D721Med (cell line): Measurements from ENCODE around the gene SERPINB5.

Source experiments
- DNase-seq: peaks from one replicate; pipeline ENCODE4 v3.0.0; 2011; ENCODE audit warnings: low spot score; ENCODE audit not compliant: insufficient read length
- FAIRE-seq: peaks from 2 replicates; lab custom pipeline; 2011; peaks lifted over from hg19 to GRCh38; lab: Jason Lieb, UNC
- TF ChIP-seq, protein P1 (sequence below): IDR thresholded peaks from 2 replicates; pipeline ENCODE4 v1.5.1; 2012; ENCODE audit warnings: mild to moderate bottlenecking, control low read depth; ENCODE audit not compliant: insufficient read depth; ENCODE audit errors: missing control alignments

Gene SERPINB5

DNA sequence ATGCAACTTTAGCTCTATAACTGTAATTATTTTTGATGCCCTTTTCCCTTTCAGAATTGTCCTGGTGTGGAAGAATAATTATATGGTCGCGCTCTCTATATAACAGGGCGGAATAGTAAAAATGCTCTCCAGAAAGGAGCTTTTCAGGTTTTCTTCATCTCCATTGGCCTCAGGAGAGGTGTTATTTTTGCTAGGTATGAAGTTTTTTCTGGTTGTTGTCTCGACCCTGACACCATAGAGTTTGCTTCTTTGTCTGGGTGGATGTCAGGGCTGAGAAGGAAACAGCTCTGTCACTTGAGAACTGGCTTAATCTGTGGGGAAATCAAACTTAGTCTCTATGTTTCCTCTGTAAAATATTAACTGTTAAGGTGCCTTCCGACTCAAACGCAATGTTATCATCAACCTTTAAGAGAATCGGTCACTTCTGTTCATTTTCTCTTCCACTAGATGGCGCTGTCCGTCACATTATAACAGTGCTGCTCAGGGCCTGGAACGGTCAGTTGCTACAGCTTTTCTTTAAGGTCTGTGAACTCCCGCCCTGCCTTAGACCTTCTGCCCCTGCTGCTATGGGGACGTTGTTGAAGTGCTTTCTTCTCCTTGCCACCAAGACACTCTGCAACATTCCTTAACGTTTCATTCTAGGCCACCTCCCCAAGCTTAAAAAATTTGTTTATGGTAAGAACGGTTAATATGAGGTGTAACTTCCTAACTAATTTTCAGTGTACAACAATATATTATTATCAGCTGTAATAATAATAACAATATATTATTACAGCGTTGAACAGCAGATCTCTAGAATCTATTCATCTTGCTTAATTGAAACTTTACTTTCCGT is 41.6 kb downstream of the SERPINB5 start:
- DNase-seq (peak; percentile 40), FAIRE-seq (peak; percentile 100)
- TF ChIP-seq, protein P1, sequence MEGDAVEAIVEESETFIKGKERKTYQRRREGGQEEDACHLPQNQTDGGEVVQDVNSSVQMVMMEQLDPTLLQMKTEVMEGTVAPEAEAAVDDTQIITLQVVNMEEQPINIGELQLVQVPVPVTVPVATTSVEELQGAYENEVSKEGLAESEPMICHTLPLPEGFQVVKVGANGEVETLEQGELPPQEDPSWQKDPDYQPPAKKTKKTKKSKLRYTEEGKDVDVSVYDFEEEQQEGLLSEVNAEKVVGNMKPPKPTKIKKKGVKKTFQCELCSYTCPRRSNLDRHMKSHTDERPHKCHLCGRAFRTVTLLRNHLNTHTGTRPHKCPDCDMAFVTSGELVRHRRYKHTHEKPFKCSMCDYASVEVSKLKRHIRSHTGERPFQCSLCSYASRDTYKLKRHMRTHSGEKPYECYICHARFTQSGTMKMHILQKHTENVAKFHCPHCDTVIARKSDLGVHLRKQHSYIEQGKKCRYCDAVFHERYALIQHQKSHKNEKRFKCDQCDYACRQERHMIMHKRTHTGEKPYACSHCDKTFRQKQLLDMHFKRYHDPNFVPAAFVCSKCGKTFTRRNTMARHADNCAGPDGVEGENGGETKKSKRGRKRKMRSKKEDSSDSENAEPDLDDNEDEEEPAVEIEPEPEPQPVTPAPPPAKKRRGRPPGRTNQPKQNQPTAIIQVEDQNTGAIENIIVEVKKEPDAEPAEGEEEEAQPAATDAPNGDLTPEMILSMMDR = peak; percentile 79

DNA sequence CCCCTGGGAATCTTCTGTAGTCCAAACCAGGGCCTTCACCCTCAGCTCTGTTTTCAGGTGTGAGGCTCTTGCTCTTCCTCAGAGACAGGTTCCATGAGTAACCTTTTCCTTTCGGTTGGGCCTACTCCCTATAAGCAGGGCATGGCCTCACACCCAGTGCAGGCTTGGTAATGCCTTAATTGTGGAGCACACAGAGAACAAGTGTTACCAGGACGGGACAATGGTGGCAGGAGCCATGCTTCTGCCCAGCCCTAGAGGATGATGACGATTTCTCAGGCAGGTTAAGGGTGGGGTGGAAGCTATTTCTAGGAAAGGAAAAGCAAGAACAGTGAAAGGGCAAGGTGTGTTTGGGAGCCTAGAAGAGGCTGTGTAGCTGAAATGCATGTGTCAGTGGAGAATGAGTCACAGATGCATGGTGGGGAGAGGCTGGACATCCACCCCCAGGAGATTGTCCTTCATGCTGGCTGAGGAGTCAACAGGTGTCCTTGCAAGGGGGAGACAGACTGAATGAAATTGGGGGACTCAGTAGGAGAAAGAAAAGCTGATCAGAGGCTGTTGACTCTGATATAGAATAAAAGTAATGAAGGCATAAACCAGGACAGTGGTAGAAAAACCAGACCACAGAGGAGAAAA is 43.4 kb downstream of the SERPINB5 start:
- no peak for FAIRE-seq
- DNase-seq = no peak
- TF ChIP-seq, protein P1 = no peak

DNA sequence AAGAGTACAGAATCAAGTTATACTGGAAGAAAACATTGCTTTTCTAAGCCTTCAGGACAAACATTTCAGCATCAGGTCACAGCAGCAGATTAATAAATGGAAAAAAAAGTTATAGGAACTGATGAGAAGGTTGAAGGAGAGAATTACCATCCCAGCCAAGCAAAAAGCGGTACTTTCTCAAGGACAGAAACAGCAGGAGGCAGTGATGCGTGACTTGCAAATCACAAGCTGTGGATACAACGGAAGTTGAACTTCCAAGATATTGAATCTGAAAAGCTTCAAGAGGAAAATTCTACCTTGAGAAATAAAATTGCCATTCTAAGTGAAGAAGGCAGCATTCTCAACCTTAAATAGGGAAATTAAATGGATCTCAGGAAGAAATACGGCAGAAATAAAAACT is 46.9 kb downstream of the SERPINB5 start:
- TF ChIP-seq, protein P1 = no peak
- DNase-seq (no peak), FAIRE-seq (peak; percentile 99)

DNA sequence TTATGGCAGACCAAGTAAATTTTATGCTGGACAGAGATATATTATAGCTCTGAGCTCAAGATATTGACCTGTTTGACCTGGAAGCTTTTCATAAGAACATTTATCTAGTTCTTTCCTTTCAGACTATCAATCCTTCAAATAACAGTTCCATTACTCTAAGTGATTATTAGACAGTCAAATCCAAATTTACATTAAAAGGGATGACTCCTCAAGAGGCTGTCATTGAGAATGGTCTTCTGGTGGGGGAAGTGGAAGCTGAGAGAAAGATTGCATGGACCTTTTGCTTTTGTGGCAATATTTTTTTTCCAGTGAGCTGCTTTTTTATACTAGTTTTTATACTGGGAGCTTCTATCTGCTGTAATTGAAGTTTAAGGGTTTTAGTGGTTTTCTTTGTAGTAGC is 50.5 kb downstream of the SERPINB5 start:
- no peak for FAIRE-seq
- TF ChIP-seq, protein P1 = no peak

DNA sequence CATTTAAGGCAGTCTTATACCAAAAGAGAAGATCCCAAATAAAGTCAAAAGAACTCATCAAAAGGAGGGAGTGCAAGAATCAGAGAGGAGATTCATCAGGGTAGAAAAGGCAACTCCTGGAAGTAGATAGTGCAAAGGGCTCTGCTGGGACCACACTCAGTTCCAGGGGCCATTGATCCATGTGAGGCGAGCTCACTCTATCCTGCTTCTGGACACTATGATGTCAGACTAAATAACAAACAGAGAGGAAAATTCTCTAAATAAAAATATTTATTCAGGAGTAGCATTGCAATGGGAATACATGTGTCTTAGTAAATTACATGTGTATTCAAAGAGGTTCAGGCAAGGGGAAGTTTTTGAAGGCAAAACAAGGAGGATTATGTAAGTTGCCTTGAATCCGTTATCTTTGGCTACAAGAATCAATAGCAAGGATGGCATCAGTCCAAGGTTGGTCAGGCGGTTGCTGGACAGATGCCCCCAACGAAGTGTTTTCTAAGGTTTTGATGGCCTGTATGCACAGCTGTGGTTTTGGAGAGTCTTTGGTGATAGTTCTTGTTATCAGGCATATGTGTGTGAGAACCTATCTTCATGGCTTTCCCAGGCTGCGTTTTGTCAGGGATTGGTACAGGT is 52.2 kb downstream of the SERPINB5 start:
- TF ChIP-seq, protein P1 = no peak
- FAIRE-seq (peak; percentile 81), DNase-seq (no peak)

More for the DNA sequence above, 50.5 kb downstream of the SERPINB5 start:
- DNase-seq = no peak

DNA sequence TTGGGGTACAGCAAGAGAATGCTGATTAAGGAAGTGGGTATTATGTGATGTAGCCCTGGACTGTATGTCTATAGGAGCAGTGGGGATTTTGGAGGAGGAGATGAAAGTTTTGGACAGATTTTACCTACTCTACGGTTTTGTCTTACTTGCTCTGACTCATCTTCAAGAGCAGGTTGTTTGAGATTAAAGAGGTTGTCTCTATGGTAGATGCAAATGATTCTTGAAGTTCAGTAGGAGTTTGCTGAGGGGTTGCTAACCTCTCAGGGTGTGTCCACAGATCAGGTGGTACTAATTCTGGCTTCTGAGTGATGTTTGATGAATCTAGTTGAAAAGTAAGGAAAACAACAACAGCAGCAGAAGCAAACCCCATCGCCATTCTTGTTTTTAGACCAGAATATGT is 55.7 kb downstream of the SERPINB5 start:
- DNase-seq = no peak
- TF ChIP-seq, protein P1 = no peak
- FAIRE-seq = no peak
